Heart left ventricle (tissue), 16 donors: ENCODE measurements around the gene SERPINA12. TPM values are rescaled to one million over a fixed set of nuclear protein-coding genes. Genes with fewer than 3 reads are reported as not detected.

Source experiments
- ATAC-seq, 4 donors: fragments of 200-7000 bp; cut with Tn5 transposase; one replicate each; pipeline ENCODE4 v1.9.1; 2020 to 2022; ENCODE audit warnings: moderate library complexity in 4 of 4, mild to moderate bottlenecking in 3 of 4, moderate number of reproducible peaks in 1 of 4
- DNase-seq, 5 donors: peaks; one replicate each; pipeline ENCODE4 v3.0.0-alpha.2; 2020
- H3K27ac ChIP-seq, 12 donors: fragments of 200-600 bp; sonication (generic) in 4 of 12; one replicate each; pipeline versions ENCODE4 v1.5.0 to v1.8.0; 2016 to 2022; ENCODE audit warnings: mild to moderate bottlenecking in 2 of 12
- H3K27me3 ChIP-seq, 9 donors: fragments of 200-600 bp; sonication (generic) in 2 of 9; one replicate each; pipeline versions ENCODE4 v1.5.1 to v1.8.0; 2016 to 2022; ENCODE audit warnings: mild to moderate bottlenecking in 3 of 9
- H3K36me3 ChIP-seq, 9 donors: fragments of 200-600 bp; sonication (generic) in 2 of 9; one replicate each; pipeline versions ENCODE4 v1.5.0 to v1.8.0; 2018 to 2022; ENCODE audit warnings: mild to moderate bottlenecking in 2 of 9
- H3K4me1 ChIP-seq, 12 donors: fragments of 200-600 bp; sonication (generic) in 4 of 12; one replicate each; pipeline versions ENCODE4 v1.5.0 to v1.8.0; 2016 to 2022; ENCODE audit warnings: mild to moderate bottlenecking in 3 of 12
- H3K4me3 ChIP-seq, 12 donors: fragments of 200-600 bp; sonication (generic) in 4 of 12; one replicate each; pipeline versions ENCODE4 v1.5.0 to v1.8.0; 2017 to 2022; ENCODE audit warnings: mild to moderate bottlenecking in 9 of 12, moderate library complexity in 4 of 12
- H3K9me3 ChIP-seq, 12 donors: fragments of 200-600 bp; sonication (generic) in 4 of 12; one replicate each; pipeline versions ENCODE4 v1.5.0 to v1.8.0; 2016 to 2022; ENCODE audit warnings: mild to moderate bottlenecking in 1 of 12
- CTCF ChIP-seq, 12 donors: fragments of 200-600 bp; sonication (generic) in 4 of 12; IDR thresholded peaks; one replicate each; pipeline versions ENCODE4 v1.5.0 to v1.8.0; 2018 to 2022; ENCODE audit warnings: antibody characterized with exemption in 12 of 12, mild to moderate bottlenecking in 5 of 12
- POLR2A ChIP-seq, 2 donors: fragments of 450-650 bp; IDR thresholded peaks; one replicate each; pipeline ENCODE4 v1.6.1; 2017; ENCODE audit warnings: antibody characterized with exemption in 2 of 2, mild to moderate bottlenecking in 2 of 2, moderate library complexity in 2 of 2
- WGBS, 4 donors: extraction: QIAGEN DNeasy Blood & Tissue Kit in 2 of 4; methylation state at CpG; one replicate each; pipeline versions ENCODE4 v1.1.5 to v1.1.7; 2013 to 2018; 5-methylcytosine and 5-hydroxymethylcytosine counted together
- intact Hi-C, 10 donors: fragments of 100-400 bp; cut with DNase I; formaldehyde crosslinking; loops; one replicate each; pipeline versions ENCODE4 v1.11.1 to v1.14.2; 2022
- polyA plus RNA-seq, 2 donors: library from polyadenylated mRNA; stranded (reverse); fragments of 200-250 nt; gene quantifications; one replicate each; pipeline ENCODE4 v1.2.3, GENCODE V29; 2013
- total RNA-seq, 9 donors: library from RNA; depleted of rRNA in 2 of 9; stranded (reverse); fragments of >200 nt in 2 of 9; fragmentation: NEBNext Ultra II Directional in 3 of 9; extraction: Animal tissue kit (Norgen Biotek cat#: 25700) in 3 of 9; gene quantifications; one replicate each; pipeline versions ENCODE4 v1.1.0 to v1.2.4, GENCODE V29; 2016 to 2023
- donor health status: ischemic (EF 13 %, LVEDD 7.1; RV severe dilation, severe dysfunction).
- donor health status: healthy with polysubstance abuse.
- donor health status: DM: no; HTN: yes; CAD: no.
- donor health status: DM: no; HTN: no; CAD: no.
- donor health status: ischemic (EF 25% LVEDD 6.9; RV normal size, moderate dysfunction).
- donor health status: ischemic (EF 25% LVEDD 5.7; RV mildly dilated, moderate dysfunction).
- donor health status: healthy.
- donor health status: DM: yes; HTN: yes; CAD: no.
- donor health status: ischemic (EF 35%, LVEDD 5.7; RV mildly dilated, moderate dysfunction).
- donor health status: nonischemic (EF 11% LVEDD 7.7; RV severe dilation, severe dysfunction).
- donor health status: DM: yes; HTN: yes; CAD: no.
- donor health status: PGD.
- donor health status: ischemic (EF 29% LVEDD 5.4; RV normal size, mild dysfunction).
- donor health status: nonischemic (EF 23%, LVEDD 6.1; RV moderate dilation, normal function).

Gene SERPINA12
- total and polyA plus RNA-seq, 11 donors, result not detected

GRCh38 chr14:94449930-94450329, 59.3 kb downstream of the SERPINA12 start:
- Histone ChIP-seq H3K4me3 (no peak overlapping the region), H3K27ac (no peak overlapping the region), H3K36me3 (no peaks in the 10 kb centered on the region), H3K9me3 (no peaks in the 10 kb centered on the region), H3K4me1 (no peaks in the 10 kb centered on the region), H3K27me3 (peaks cover 0 to 33% (median 0%) of the 10 kb centered on the region in 9 donors)
- no peak for ATAC-seq
- DNase-seq, result no peak
- intact Hi-C loops, result no loop called here
- 73 to 78% (median 75%) methylated on average over 6 of the region's 6 CpGs for WGBS, 4 donors
- no peak for TF ChIP-seq CTCF (IDR thresholded peaks at IDR 0.05)
- no peak for TF ChIP-seq POLR2A (IDR thresholded peaks at IDR 0.05)

GRCh38 chr14:94448071-94448808, 61.0 kb downstream of the SERPINA12 start:
- TF ChIP-seq CTCF (IDR thresholded peaks at IDR 0.05) (no peak), POLR2A (IDR thresholded peaks at IDR 0.05) (no peak)
- Histone ChIP-seq H3K27me3 (peaks cover 0 to 37% (median 0%) of the 10 kb centered on the region in 9 donors), H3K4me3 (no peak overlapping the region), H3K4me1 (no peaks in the 10 kb centered on the region), H3K9me3 (no peaks in the 10 kb centered on the region), H3K27ac (no peak overlapping the region), H3K36me3 (no peaks in the 10 kb centered on the region)
- ATAC-seq (no peak), DNase-seq (no peak)
- intact Hi-C loops, result no loop called here
- WGBS, 4 donors, result 81 to 85% (median 83%) methylated on average over 14 of the region's 14 CpGs

- ATAC-seq, result no peak
- H3K4me3 ChIP-seq, result no peak overlapping the region
- no peak overlapping the region for H3K27ac ChIP-seq
- no peaks in the 10 kb centered on the region for H3K4me1 ChIP-seq
- intact Hi-C loops, result no loop called here
- DNase-seq, result no peak
- TF ChIP-seq CTCF (IDR thresholded peaks at IDR 0.05), result no peak
- TF ChIP-seq POLR2A (IDR thresholded peaks at IDR 0.05), result no peak
- H3K27me3 ChIP-seq, result peaks cover 0 to 32% (median 0%) of the 10 kb centered on the region in 9 donors
- H3K9me3 ChIP-seq, result no peaks in the 10 kb centered on the region
- WGBS, 4 donors, result 59 to 78% (median 67%) methylated on average over 3 of the region's 3 CpGs
- no peaks in the 10 kb centered on the region for H3K36me3 ChIP-seq
Measured at GRCh38 chr14:94447206-94447605, 62.1 kb downstream of the SERPINA12 start.

- Histone ChIP-seq H3K27ac (no peak overlapping the region), H3K9me3 (no peaks in the 10 kb centered on the region), H3K27me3 (peaks cover 0 to 21% (median 0%) of the 10 kb centered on the region in 9 donors), H3K4me1 (no peaks in the 10 kb centered on the region), H3K4me3 (no peak overlapping the region), H3K36me3 (no peaks in the 10 kb centered on the region)
- no peak for DNase-seq
- ATAC-seq, result no peak
- TF ChIP-seq POLR2A (IDR thresholded peaks at IDR 0.05) (no peak), CTCF (IDR thresholded peaks at IDR 0.05) (no peak)
- 48 to 78% (median 69%) methylated on average over 3 to 4 of the region's 4 CpGs for WGBS, 4 donors
- intact Hi-C loops, result no loop called here
Measured at GRCh38 chr14:94446126-94446525, 63.1 kb downstream of the SERPINA12 start.
